ENCODE measurements around the gene TANC1. TPM values are rescaled to one million over a fixed set of nuclear protein-coding genes. Genes with fewer than 3 reads are reported as not detected.

Gene TANC1
- total RNA-seq, 2 experiments from 2014 or later: 0.89 to 1.1 TPM

- peak overlapping the region; percentile 63 for H3K27ac Mint-ChIP-seq
- ATAC-seq (no peak), DNase-seq (no peak)
- intact Hi-C loops (cut with DNase I, micrococcal nuclease): loop anchor here in 1 of 2 experiments (1.0 kb wide), 1 partner anchor 587 kb away; the partner anchor contains the start of gene MARCHF7
- H3K4me3 Mint-ChIP-seq: no peak overlapping the region
- POLR2A ChIA-PET: no interaction called here
- CTCF ChIA-PET: interaction anchor here (0.7 to 0.8 kb wide), 2 partner anchors 19 to 785 kb away, joined by 3 to 4 read pairs; no protein-coding TSS in a partner anchor
- H3K9me3 Mint-ChIP-seq (ENCODE audit: low read depth): no peaks in the 10 kb centered on the region
- no peaks in the 10 kb centered on the region for H3K27me3 Mint-ChIP-seq
- peaks cover 17% of the 10 kb centered on the region for H3K4me1 Mint-ChIP-seq
- H3K36me3 Mint-ChIP-seq (ENCODE audit: low read depth): no peaks in the 10 kb centered on the region
Measured at GRCh38 chr2:159124931-159125467, 156.6 kb downstream of the TANC1 start.

GRCh38 chr2:159125858-159126257 lies 157.4 kb downstream of the TANC1 start:
- DNase-seq (no peak), ATAC-seq (no peak)
- CTCF ChIA-PET: no interaction called here
- H3K4me1 Mint-ChIP-seq: peaks cover 17% of the 10 kb centered on the region
- no peaks in the 10 kb centered on the region for H3K36me3 Mint-ChIP-seq (ENCODE audit: low read depth)
- H3K9me3 Mint-ChIP-seq (ENCODE audit: low read depth): no peaks in the 10 kb centered on the region
- POLR2A ChIA-PET: interaction anchor here (0.6 kb wide), 1 partner anchor 160 kb away, joined by 4 read pairs; no protein-coding TSS in a partner anchor
- intact Hi-C loops (cut with DNase I, micrococcal nuclease): no loop called here
- H3K27ac Mint-ChIP-seq: no peak overlapping the region
- H3K27me3 Mint-ChIP-seq: no peaks in the 10 kb centered on the region
- no peak overlapping the region for H3K4me3 Mint-ChIP-seq

GRCh38 chr2:159126432-159127022 lies 158.1 kb downstream of the TANC1 start:
- H3K9me3 Mint-ChIP-seq (ENCODE audit: low read depth): no peaks in the 10 kb centered on the region
- H3K4me1 Mint-ChIP-seq: peaks cover 17% of the 10 kb centered on the region
- ChIA-PET CTCF (interaction anchor here (1.2 kb wide), 1 partner anchor 8 kb away, joined by 6 read pairs; no protein-coding TSS in a partner anchor), POLR2A (interaction anchor here (0.6 kb wide), 1 partner anchor 159 kb away, joined by 4 read pairs; no protein-coding TSS in a partner anchor)
- no peaks in the 10 kb centered on the region for H3K36me3 Mint-ChIP-seq (ENCODE audit: low read depth)
- no peak overlapping the region for H3K4me3 Mint-ChIP-seq
- H3K27ac Mint-ChIP-seq: no peak overlapping the region
- no peak for ATAC-seq
- DNase-seq: no peak
- no peaks in the 10 kb centered on the region for H3K27me3 Mint-ChIP-seq
- intact Hi-C loops (cut with DNase I, micrococcal nuclease): no loop called here

- ChIA-PET POLR2A (no interaction called here), CTCF (interaction anchor here (3.5 kb wide), 1 partner anchor 10 kb away, joined by 22 read pairs; no protein-coding TSS in a partner anchor)
- Mint-ChIP-seq H3K27ac (no peak overlapping the region), H3K27me3 (no peaks in the 10 kb centered on the region), H3K4me1 (peaks cover 17% of the 10 kb centered on the region), H3K9me3 (ENCODE audit: low read depth) (no peaks in the 10 kb centered on the region), H3K36me3 (ENCODE audit: low read depth) (no peaks in the 10 kb centered on the region), H3K4me3 (no peak overlapping the region)
- DNase-seq: no peak
- no peak for ATAC-seq
- intact Hi-C loops (cut with DNase I, micrococcal nuclease): no loop called here
Measured at GRCh38 chr2:159128191-159128590, 159.8 kb downstream of the TANC1 start.

GRCh38 chr2:159129269-159129668 lies 160.8 kb downstream of the TANC1 start:
- no peak for DNase-seq
- ChIA-PET CTCF (interaction anchor here (3.5 kb wide), 1 partner anchor 11 kb away, joined by 22 read pairs; no protein-coding TSS in a partner anchor), POLR2A (interaction anchor here (0.5 kb wide), 1 partner anchor 750 kb away, joined by 3 read pairs; no protein-coding TSS in a partner anchor)
- ATAC-seq: no peak
- intact Hi-C loops (cut with DNase I, micrococcal nuclease): no loop called here
- Mint-ChIP-seq H3K27ac (no peak overlapping the region), H3K27me3 (no peaks in the 10 kb centered on the region), H3K9me3 (ENCODE audit: low read depth) (no peaks in the 10 kb centered on the region), H3K4me1 (peaks cover 15% of the 10 kb centered on the region), H3K36me3 (ENCODE audit: low read depth) (no peaks in the 10 kb centered on the region), H3K4me3 (no peak overlapping the region)

- H3K4me1 Mint-ChIP-seq: peaks cover 9% of the 10 kb centered on the region
- no peak for DNase-seq
- POLR2A ChIA-PET: interaction anchor here (0.5 to 0.6 kb wide), 2 partner anchors 228 to 749 kb away, joined by 3 read pairs; no protein-coding TSS in a partner anchor
- no peak overlapping the region for H3K27ac Mint-ChIP-seq
- intact Hi-C loops (cut with DNase I, micrococcal nuclease): loop anchor here in 1 of 2 experiments (10.0 kb wide), 1 partner anchor 675 kb away; no protein-coding TSS in a partner anchor
- H3K36me3 Mint-ChIP-seq (ENCODE audit: low read depth): no peaks in the 10 kb centered on the region
- CTCF ChIA-PET: interaction anchor here (1.3 to 3.5 kb wide), 2 partner anchors 11 to 229 kb away, joined by 3 to 22 read pairs; no protein-coding TSS in a partner anchor
- no peak overlapping the region for H3K4me3 Mint-ChIP-seq
- no peaks in the 10 kb centered on the region for H3K27me3 Mint-ChIP-seq
- ATAC-seq: no peak
- H3K9me3 Mint-ChIP-seq (ENCODE audit: low read depth): no peaks in the 10 kb centered on the region
Measured at GRCh38 chr2:159129824-159130223, 161.4 kb downstream of the TANC1 start.

- POLR2A ChIA-PET: interaction anchor here (0.6 kb wide), 1 partner anchor 228 kb away, joined by 3 read pairs; no protein-coding TSS in a partner anchor
- ATAC-seq (no peak), DNase-seq (no peak)
- H3K36me3 Mint-ChIP-seq (ENCODE audit: low read depth): no peaks in the 10 kb centered on the region
- H3K4me1 Mint-ChIP-seq: peaks cover 5% of the 10 kb centered on the region
- intact Hi-C loops (cut with DNase I, micrococcal nuclease): loop anchor here in 1 of 2 experiments (10.0 kb wide), 1 partner anchor 674 kb away; no protein-coding TSS in a partner anchor
- CTCF ChIA-PET: interaction anchor here (1.3 to 3.5 kb wide), 2 partner anchors 12 to 230 kb away, joined by 3 to 22 read pairs; no protein-coding TSS in a partner anchor
- H3K4me3 Mint-ChIP-seq: no peak overlapping the region
- H3K27me3 Mint-ChIP-seq: no peaks in the 10 kb centered on the region
- no peak overlapping the region for H3K27ac Mint-ChIP-seq
- no peaks in the 10 kb centered on the region for H3K9me3 Mint-ChIP-seq (ENCODE audit: low read depth)
Measured at GRCh38 chr2:159130302-159130701, 161.9 kb downstream of the TANC1 start.

GRCh38 chr2:159131267-159131913 lies 162.9 kb downstream of the TANC1 start:
- POLR2A ChIA-PET: no interaction called here
- Mint-ChIP-seq H3K36me3 (ENCODE audit: low read depth) (no peaks in the 10 kb centered on the region), H3K9me3 (ENCODE audit: low read depth) (no peaks in the 10 kb centered on the region), H3K4me1 (peaks cover 2% of the 10 kb centered on the region), H3K27me3 (no peaks in the 10 kb centered on the region), H3K4me3 (no peak overlapping the region), H3K27ac (no peak overlapping the region)
- CTCF ChIA-PET: interaction anchor here (1.3 to 3.5 kb wide), 2 partner anchors 13 to 231 kb away, joined by 3 to 22 read pairs; no protein-coding TSS in a partner anchor
- intact Hi-C loops (cut with DNase I, micrococcal nuclease): loop anchor here in 1 of 2 experiments (10.0 kb wide), 1 partner anchor 673 kb away; no protein-coding TSS in a partner anchor
- ATAC-seq: no peak
- no peak for DNase-seq

GRCh38 chr2:159131914-159132281 lies 163.5 kb downstream of the TANC1 start:
- no peak for ATAC-seq
- Mint-ChIP-seq H3K27ac (no peak overlapping the region), H3K4me1 (peaks cover 2% of the 10 kb centered on the region), H3K9me3 (ENCODE audit: low read depth) (no peaks in the 10 kb centered on the region), H3K36me3 (ENCODE audit: low read depth) (no peaks in the 10 kb centered on the region), H3K4me3 (no peak overlapping the region), H3K27me3 (no peaks in the 10 kb centered on the region)
- no peak for DNase-seq
- CTCF ChIA-PET: interaction anchor here (1.4 kb wide), 1 partner anchor 13 kb away, joined by 4 read pairs; no protein-coding TSS in a partner anchor
- intact Hi-C loops (cut with DNase I, micrococcal nuclease): loop anchor here in 1 of 2 experiments (10.0 kb wide), 1 partner anchor 673 kb away; no protein-coding TSS in a partner anchor
- POLR2A ChIA-PET: interaction anchor here (0.7 kb wide), 1 partner anchor 48 kb away, joined by 5 read pairs; no protein-coding TSS in a partner anchor

- POLR2A ChIA-PET: no interaction called here
- no peak overlapping the region for H3K27ac Mint-ChIP-seq
Measured at GRCh38 chr2:159133797-159134196, 165.4 kb downstream of the TANC1 start.

GRCh38 chr2:159134979-159135378 lies 166.5 kb downstream of the TANC1 start:
- no peak for ATAC-seq
- H3K27ac Mint-ChIP-seq: no peak overlapping the region
- H3K9me3 Mint-ChIP-seq (ENCODE audit: low read depth): no peaks in the 10 kb centered on the region
- H3K4me3 Mint-ChIP-seq: no peak overlapping the region
- no peaks in the 10 kb centered on the region for H3K4me1 Mint-ChIP-seq
- H3K27me3 Mint-ChIP-seq: no peaks in the 10 kb centered on the region
- intact Hi-C loops (cut with DNase I, micrococcal nuclease): loop anchor here in 1 of 2 experiments (10.0 kb wide), 1 partner anchor 670 kb away; no protein-coding TSS in a partner anchor
- no peaks in the 10 kb centered on the region for H3K36me3 Mint-ChIP-seq (ENCODE audit: low read depth)
- no peak for DNase-seq
- ChIA-PET POLR2A (no interaction called here), CTCF (no interaction called here)

More at GRCh38 chr2:159133797-159134196, 165.4 kb downstream of the TANC1 start:
- peaks cover 2% of the 10 kb centered on the region for H3K4me1 Mint-ChIP-seq
- DNase-seq (no peak), ATAC-seq (no peak)
- intact Hi-C loops (cut with DNase I, micrococcal nuclease): loop anchor here in 1 of 2 experiments (10.0 kb wide), 1 partner anchor 671 kb away; no protein-coding TSS in a partner anchor
- no peaks in the 10 kb centered on the region for H3K9me3 Mint-ChIP-seq (ENCODE audit: low read depth)
- no peaks in the 10 kb centered on the region for H3K27me3 Mint-ChIP-seq
- no peak overlapping the region for H3K4me3 Mint-ChIP-seq
- H3K36me3 Mint-ChIP-seq (ENCODE audit: low read depth): no peaks in the 10 kb centered on the region
- CTCF ChIA-PET: interaction anchor here (0.7 to 1.0 kb wide), 3 partner anchors 34 to 371 kb away, joined by 3 read pairs; no protein-coding TSS in a partner anchor

Measured in activated CD4-positive, alpha-beta T cell treated with anti-CD3 and anti-CD28 coated beads for 36 hours (primary cell).